Activated T-helper 2 cell treated with anti-CD3 and anti-CD28 coated beads, Interferon-gamma antibody, Interleukin-2, Interleukin-4, amounts not matched to agents 10 μg/mL and 5 μg/mL and 100 μg/mL, durations not matched to agents 14 hours and 24 hours and 36 hours (primary cell): ENCODE results near the gene TATDN2. TPM values are rescaled to one million over a fixed set of nuclear protein-coding genes. Genes with fewer than 3 reads are reported as not detected.
A peak's percentile ranks its signal among the peaks of the same experiment; 100 is the strongest.

Source experiments
- DNase-seq: peaks from one replicate; pipeline ENCODE4 v3.0.0; 2021; ENCODE audit warnings: low spot score
- H3K27ac Mint-ChIP-seq: one replicate; pipeline ENCODE4 v1.8.0; 2021; ENCODE audit warnings: mixed read lengths
- H3K27me3 Mint-ChIP-seq: one replicate; pipeline ENCODE4 v1.8.0; 2021; ENCODE audit warnings: low read depth, mixed read lengths
- H3K36me3 Mint-ChIP-seq: one replicate; pipeline ENCODE4 v1.8.0; 2021; ENCODE audit warnings: low read depth, mixed read lengths
- H3K4me1 Mint-ChIP-seq: one replicate; pipeline ENCODE4 v1.8.0; 2021; ENCODE audit warnings: low read depth, mixed read lengths
- H3K4me3 Mint-ChIP-seq: one replicate; pipeline ENCODE4 v1.8.0; 2021; ENCODE audit warnings: low read depth, mild to moderate bottlenecking, moderate library complexity, mixed read lengths
- H3K9me3 Mint-ChIP-seq: one replicate; pipeline ENCODE4 v1.8.0; 2021; ENCODE audit warnings: mixed read lengths
- intact Hi-C: fragments of 100-400 bp; cut with micrococcal nuclease; formaldehyde crosslinking; loops from one replicate; pipeline ENCODE4 v1.15.1; 2023
- total RNA-seq: library from RNA; stranded (reverse); gene quantifications from 2 replicates; pipeline ENCODE4 v1.2.3, GENCODE V29; 2022

Gene TATDN2
- total RNA-seq, 1 donor from 2014 or later = 65.6 TPM

- no peaks in the 10 kb centered on the region for H3K9me3 Mint-ChIP-seq
- intact Hi-C loops = loop anchor here (1.0 to 2.0 kb wide), 5 partner anchors 31 to 108 kb away; partner anchors contain the start of genes IRAK2 and VHL
- peak overlapping the region; percentile 47 for H3K4me3 Mint-ChIP-seq
- H3K27me3 Mint-ChIP-seq = no peaks in the 10 kb centered on the region
- peaks cover 61% of the 10 kb centered on the region for H3K4me1 Mint-ChIP-seq
- H3K27ac Mint-ChIP-seq = peak overlapping the region; percentile 86
- H3K36me3 Mint-ChIP-seq = peaks cover 24% of the 10 kb centered on the region
- DNase-seq = peak; percentile 37
Observed at GRCh38 chr3:10224794-10225665, 23.2 kb upstream of the TATDN2 start.

GRCh38 chr3:10226293-10226692 is 22.0 kb upstream of the TATDN2 start:
- Mint-ChIP-seq H3K4me3 (no peak overlapping the region), H3K9me3 (no peaks in the 10 kb centered on the region), H3K27ac (no peak overlapping the region), H3K4me1 (peaks cover 56% of the 10 kb centered on the region), H3K27me3 (no peaks in the 10 kb centered on the region), H3K36me3 (peaks cover 23% of the 10 kb centered on the region)
- intact Hi-C loops = no loop called here
- DNase-seq = no peak

- intact Hi-C loops = loop anchor here (1.0 to 2.0 kb wide), 3 partner anchors 14 to 30 kb away; no protein-coding TSS in a partner anchor
- peak overlapping the region; percentile 82 for H3K27ac Mint-ChIP-seq
- H3K9me3 Mint-ChIP-seq = no peaks in the 10 kb centered on the region
- no peaks in the 10 kb centered on the region for H3K27me3 Mint-ChIP-seq
- H3K36me3 Mint-ChIP-seq = peaks cover 18% of the 10 kb centered on the region
- peak overlapping the region; percentile 32 for H3K4me3 Mint-ChIP-seq
- H3K4me1 Mint-ChIP-seq = peaks cover 45% of the 10 kb centered on the region
- peak; percentile 48 for DNase-seq
Observed at GRCh38 chr3:10228248-10228950, 19.9 kb upstream of the TATDN2 start.

- no peaks in the 10 kb centered on the region for H3K9me3 Mint-ChIP-seq
- peaks cover 12% of the 10 kb centered on the region for H3K36me3 Mint-ChIP-seq
- H3K4me3 Mint-ChIP-seq = no peak overlapping the region
- intact Hi-C loops = loop anchor here (2.0 kb wide), 1 partner anchor 31 kb away; no protein-coding TSS in a partner anchor
- H3K4me1 Mint-ChIP-seq = peaks cover 36% of the 10 kb centered on the region
- DNase-seq = no peak
- peak overlapping the region; percentile 82 for H3K27ac Mint-ChIP-seq
- H3K27me3 Mint-ChIP-seq = no peaks in the 10 kb centered on the region
Observed at GRCh38 chr3:10229576-10229975, 18.7 kb upstream of the TATDN2 start.

- Mint-ChIP-seq H3K27ac (no peak overlapping the region), H3K9me3 (no peaks in the 10 kb centered on the region), H3K4me3 (no peak overlapping the region), H3K4me1 (peaks cover 27% of the 10 kb centered on the region), H3K27me3 (no peaks in the 10 kb centered on the region), H3K36me3 (peaks cover 23% of the 10 kb centered on the region)
- intact Hi-C loops = no loop called here
- DNase-seq = no peak
Observed at GRCh38 chr3:10232137-10232536, 16.1 kb upstream of the TATDN2 start.

- Mint-ChIP-seq H3K27ac (no peak overlapping the region), H3K4me1 (peaks cover 30% of the 10 kb centered on the region), H3K4me3 (no peak overlapping the region), H3K9me3 (peaks cover 8% of the 10 kb centered on the region), H3K27me3 (no peaks in the 10 kb centered on the region), H3K36me3 (peaks cover 40% of the 10 kb centered on the region)
- intact Hi-C loops = no loop called here
- DNase-seq = no peak
Observed at GRCh38 chr3:10233988-10234387, 14.3 kb upstream of the TATDN2 start.

- Mint-ChIP-seq H3K36me3 (peaks cover 41% of the 10 kb centered on the region), H3K4me3 (no peak overlapping the region), H3K4me1 (peaks cover 30% of the 10 kb centered on the region), H3K9me3 (peaks cover 8% of the 10 kb centered on the region), H3K27ac (no peak overlapping the region), H3K27me3 (no peaks in the 10 kb centered on the region)
- DNase-seq = no peak
- intact Hi-C loops = no loop called here
Observed at GRCh38 chr3:10234526-10235230, 13.6 kb upstream of the TATDN2 start.

GRCh38 chr3:10235551-10235950 is 12.7 kb upstream of the TATDN2 start:
- peaks cover 43% of the 10 kb centered on the region for H3K36me3 Mint-ChIP-seq
- H3K27me3 Mint-ChIP-seq = no peaks in the 10 kb centered on the region
- H3K27ac Mint-ChIP-seq = no peak overlapping the region
- peaks cover 8% of the 10 kb centered on the region for H3K9me3 Mint-ChIP-seq
- no peak for DNase-seq
- intact Hi-C loops = no loop called here
- peaks cover 28% of the 10 kb centered on the region for H3K4me1 Mint-ChIP-seq
- no peak overlapping the region for H3K4me3 Mint-ChIP-seq

- intact Hi-C loops = no loop called here
Observed at GRCh38 chr3:10238345-10239183, 9.7 kb upstream of the TATDN2 start.

GRCh38 chr3:10240799-10241198 is 7.5 kb upstream of the TATDN2 start:
- peaks cover 30% of the 10 kb centered on the region for H3K9me3 Mint-ChIP-seq
- intact Hi-C loops = loop anchor here (10.0 kb wide), 1 partner anchor 446 kb away; the partner anchor contains the start of genes ARPC4 and TADA3
- H3K4me3 Mint-ChIP-seq = no peak overlapping the region
- H3K27me3 Mint-ChIP-seq = no peaks in the 10 kb centered on the region
- H3K27ac Mint-ChIP-seq = peak overlapping the region; percentile 55
- DNase-seq = no peak
- H3K4me1 Mint-ChIP-seq = peaks cover 55% of the 10 kb centered on the region
- H3K36me3 Mint-ChIP-seq = peaks cover 67% of the 10 kb centered on the region

More at GRCh38 chr3:10238345-10239183, 9.7 kb upstream of the TATDN2 start:
- peak; percentile 61 for DNase-seq
- Mint-ChIP-seq H3K36me3 (peaks cover 48% of the 10 kb centered on the region), H3K9me3 (peaks cover 8% of the 10 kb centered on the region), H3K4me3 (peak overlapping the region; percentile 38), H3K27me3 (no peaks in the 10 kb centered on the region), H3K4me1 (peaks cover 43% of the 10 kb centered on the region), H3K27ac (peak overlapping the region; percentile 95)

- Mint-ChIP-seq H3K4me1 (peaks cover 53% of the 10 kb centered on the region), H3K27me3 (no peaks in the 10 kb centered on the region), H3K4me3 (peak overlapping the region; percentile 55), H3K27ac (peak overlapping the region; percentile 97), H3K9me3 (peaks cover 36% of the 10 kb centered on the region), H3K36me3 (peaks cover 62% of the 10 kb centered on the region)
- intact Hi-C loops = loop anchor here (1.0 to 10.0 kb wide), 4 partner anchors 8 to 448 kb away; partner anchors contain the start of genes ARPC4 and TADA3
- DNase-seq = peak; percentile 85
Observed at GRCh38 chr3:10242182-10243065, 5.8 kb upstream of the TATDN2 start.
